Astrocyte of the spinal cord (primary cell): Measurements from ENCODE around the gene DBR1.

ENCODE experiments used
- DNase-seq: peaks from one replicate; pipeline ENCODE4 v3.0.0; 2011; ENCODE audit warnings: low read depth, low spot score
- H3K4me3 ChIP-seq: 2 replicates; pipeline ENCODE4 v1.5.1; 2011; ENCODE audit warnings: low read depth, mild to moderate bottlenecking, low read length, moderate library complexity
- in situ Hi-C: cut with HindIII; loops from 2 replicates; pipeline ENCODE4 v1.10.0; 2017; ENCODE audit warnings: low sequenced_read_pairs
- TF ChIP-seq, protein P1 (sequence below): IDR thresholded peaks from 2 replicates; pipeline ENCODE4 v1.5.1; 2012; ENCODE audit warnings: low read depth, mild to moderate bottlenecking, low read length, inconsistent platforms

Gene DBR1

DNA sequence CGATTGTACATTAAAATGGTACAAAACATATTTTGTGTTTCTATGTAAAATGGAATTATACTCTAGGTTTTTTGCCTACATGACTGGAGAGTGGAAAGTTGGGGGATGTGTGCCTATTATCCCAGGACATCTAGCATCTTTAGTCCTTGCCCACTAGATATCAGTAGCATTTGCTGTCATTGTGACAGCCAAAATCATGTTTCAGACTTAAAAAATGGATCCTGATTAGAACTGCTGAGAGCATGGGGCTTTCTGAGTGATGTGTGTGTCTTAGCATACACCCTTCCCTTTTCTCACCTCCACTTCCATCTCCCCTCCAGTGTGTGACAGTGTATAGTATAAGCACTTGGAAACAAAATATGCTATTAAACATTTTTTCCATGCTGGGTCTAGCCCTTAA, 25.7 kb upstream of the DBR1 start:
- TF ChIP-seq, protein P1, sequence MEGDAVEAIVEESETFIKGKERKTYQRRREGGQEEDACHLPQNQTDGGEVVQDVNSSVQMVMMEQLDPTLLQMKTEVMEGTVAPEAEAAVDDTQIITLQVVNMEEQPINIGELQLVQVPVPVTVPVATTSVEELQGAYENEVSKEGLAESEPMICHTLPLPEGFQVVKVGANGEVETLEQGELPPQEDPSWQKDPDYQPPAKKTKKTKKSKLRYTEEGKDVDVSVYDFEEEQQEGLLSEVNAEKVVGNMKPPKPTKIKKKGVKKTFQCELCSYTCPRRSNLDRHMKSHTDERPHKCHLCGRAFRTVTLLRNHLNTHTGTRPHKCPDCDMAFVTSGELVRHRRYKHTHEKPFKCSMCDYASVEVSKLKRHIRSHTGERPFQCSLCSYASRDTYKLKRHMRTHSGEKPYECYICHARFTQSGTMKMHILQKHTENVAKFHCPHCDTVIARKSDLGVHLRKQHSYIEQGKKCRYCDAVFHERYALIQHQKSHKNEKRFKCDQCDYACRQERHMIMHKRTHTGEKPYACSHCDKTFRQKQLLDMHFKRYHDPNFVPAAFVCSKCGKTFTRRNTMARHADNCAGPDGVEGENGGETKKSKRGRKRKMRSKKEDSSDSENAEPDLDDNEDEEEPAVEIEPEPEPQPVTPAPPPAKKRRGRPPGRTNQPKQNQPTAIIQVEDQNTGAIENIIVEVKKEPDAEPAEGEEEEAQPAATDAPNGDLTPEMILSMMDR, result no peak
- H3K4me3 ChIP-seq, result no peak overlapping the region
- DNase-seq, result no peak
- in situ Hi-C loops, result no loop called here

DNA sequence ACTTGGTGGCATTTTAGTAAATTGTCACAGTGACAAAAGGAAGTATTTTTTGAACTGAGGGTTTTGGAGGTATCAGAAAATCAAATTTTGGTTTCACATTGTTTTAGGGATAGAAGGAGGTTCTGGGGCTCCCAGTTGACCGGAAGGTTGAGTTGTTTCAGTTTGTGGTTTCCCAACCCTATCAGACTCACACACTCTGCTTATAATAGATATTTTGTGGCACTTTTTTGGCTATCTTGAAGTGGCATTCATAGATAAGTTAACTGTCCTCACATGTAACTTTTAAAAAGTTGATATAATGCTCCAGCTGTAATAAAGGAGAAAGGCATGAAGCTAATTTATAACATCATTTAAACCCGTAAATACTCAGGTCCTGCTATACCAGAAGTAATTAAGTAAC, 25.1 kb upstream of the DBR1 start:
- in situ Hi-C loops, result no loop called here
- H3K4me3 ChIP-seq, result no peak overlapping the region
- no peak for DNase-seq
- TF ChIP-seq, protein P1, result no peak

DNA sequence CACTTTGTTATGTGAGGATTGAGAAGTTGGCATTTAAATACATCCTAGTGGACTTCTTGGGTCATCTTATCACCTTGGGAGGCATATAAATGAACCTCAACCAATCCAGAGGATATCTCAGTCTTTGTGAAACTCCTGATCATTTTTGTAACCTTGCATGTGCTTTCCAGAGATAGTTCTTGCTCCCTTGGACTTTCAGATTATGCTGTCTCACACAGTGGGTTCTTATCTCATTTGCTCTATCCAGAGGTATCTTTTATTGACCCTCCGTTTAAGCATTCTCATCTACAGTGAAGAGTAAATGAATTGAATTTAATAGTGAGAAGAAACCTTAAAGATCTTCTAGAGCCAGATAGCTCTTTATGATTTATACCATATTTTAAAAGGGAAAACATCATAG, 22.8 kb upstream of the DBR1 start:
- H3K4me3 ChIP-seq, result no peak overlapping the region
- in situ Hi-C loops, result no loop called here
- no peak for DNase-seq
- TF ChIP-seq, protein P1, result no peak

DNA sequence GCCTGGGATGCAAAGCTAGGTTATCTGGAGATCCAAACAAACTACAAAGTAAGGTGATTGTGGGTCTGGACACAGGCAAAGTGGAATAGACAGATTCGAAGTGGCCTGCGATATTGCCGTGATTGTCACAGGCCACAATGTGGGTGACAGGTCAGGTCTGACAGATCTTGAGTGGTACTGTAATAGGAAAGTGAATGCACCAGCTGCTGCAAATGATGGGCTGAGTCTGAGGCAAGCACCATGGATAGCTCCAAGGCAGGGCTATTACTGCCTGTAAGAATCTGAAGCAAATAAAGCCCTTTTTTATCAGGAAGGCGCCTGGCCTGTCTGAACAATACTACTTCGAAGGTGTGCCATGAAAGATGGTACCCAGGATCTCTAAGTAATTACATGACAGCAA, 22.3 kb upstream of the DBR1 start:
- DNase-seq, result peak; percentile 50
- in situ Hi-C loops, result no loop called here

DNA sequence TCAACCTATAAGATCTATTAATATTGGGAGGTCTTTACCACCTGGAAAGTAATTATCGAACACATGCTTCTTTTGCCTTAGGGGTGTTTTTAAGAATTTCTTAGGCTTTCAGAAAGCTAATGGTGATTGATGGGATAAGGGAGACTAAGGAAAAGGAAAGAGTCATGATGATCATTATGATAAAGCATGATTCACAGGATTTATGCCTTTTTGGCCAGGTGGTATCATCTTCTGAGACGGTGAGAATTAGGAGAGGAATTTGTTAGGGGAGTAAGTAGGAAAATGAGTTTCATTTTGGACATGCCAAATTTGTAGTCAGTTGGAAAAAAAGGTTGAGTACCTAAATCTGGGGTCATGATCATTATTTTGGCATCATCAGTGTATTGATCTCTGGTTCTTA, 21.3 kb upstream of the DBR1 start:
- DNase-seq, result no peak
- in situ Hi-C loops, result no loop called here
- TF ChIP-seq, protein P1, result no peak
- H3K4me3 ChIP-seq, result no peak overlapping the region

More for the DNA sequence above, 22.3 kb upstream of the DBR1 start:
- no peak overlapping the region for H3K4me3 ChIP-seq
- TF ChIP-seq, protein P1, result no peak

DNA sequence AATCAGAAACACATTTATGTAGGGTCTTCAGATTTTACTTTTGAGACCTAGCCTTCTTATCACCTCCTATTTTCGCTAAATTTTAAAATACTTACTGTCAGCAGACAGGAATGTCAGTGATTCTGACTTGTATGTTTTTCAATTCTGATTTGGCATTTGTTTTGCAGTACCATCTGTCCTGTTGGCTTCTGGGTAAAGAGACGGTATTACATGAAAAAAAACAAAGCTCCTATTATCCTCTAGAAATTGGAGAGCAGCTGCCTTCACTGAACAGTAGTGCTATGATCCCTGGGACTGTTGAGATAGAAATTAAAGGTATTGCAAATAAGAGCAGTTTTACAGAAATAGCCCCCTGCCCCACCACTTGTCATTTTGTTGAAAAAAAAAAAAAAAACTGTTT, 20.8 kb upstream of the DBR1 start:
- no peak overlapping the region for H3K4me3 ChIP-seq
- no peak for DNase-seq
- in situ Hi-C loops, result no loop called here
- TF ChIP-seq, protein P1, result no peak
